Measurements from ENCODE around the gene INPP5D.

- TF ChIP-seq CTCF (IDR thresholded peaks at IDR 0.05; ENCODE audit: low read depth, low read length, missing input control) (no peak), JUND (IDR thresholded peaks at IDR 0.05) (no peak), HNF4A (conservative IDR thresholded peaks at IDR 0.05) (no peak), REST (IDR thresholded peaks at IDR 0.05) (no peak)
These were observed 48.7 kb downstream of the INPP5D start for GRCh38 chr2:233108611-233109490.

All from liver (tissue), 3 donors.